Measurements from ENCODE around the gene APMAP.

DNA sequence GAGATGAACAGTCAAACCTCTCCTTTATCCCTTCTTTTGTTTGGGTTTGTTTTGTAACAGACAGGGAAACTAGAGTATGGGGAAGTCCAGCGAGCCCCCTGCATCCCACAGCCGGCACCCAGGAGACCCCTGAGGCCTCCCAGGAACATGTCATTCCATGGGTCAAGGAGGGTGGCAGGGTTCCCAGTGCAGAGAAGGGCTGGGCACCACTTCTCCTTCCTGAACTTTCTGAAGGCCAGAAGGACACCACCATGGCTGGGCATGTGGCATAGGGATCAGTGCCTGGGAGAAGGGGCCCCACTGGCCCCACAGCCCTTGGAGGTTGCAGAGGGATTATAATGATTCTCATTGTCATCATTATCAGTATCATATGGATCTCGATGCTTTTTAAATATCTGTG is 57.4 kb downstream of the APMAP start:
- TF ChIP-seq POLR2AphosphoS5 (IDR thresholded peaks at IDR 0.05; ENCODE audit: insufficient read depth in 1 of 2, low read depth in 1 of 2) = no peak
- no peak for TF ChIP-seq POLR2A (IDR thresholded peaks at IDR 0.05)
- TF ChIP-seq, protein P1, sequence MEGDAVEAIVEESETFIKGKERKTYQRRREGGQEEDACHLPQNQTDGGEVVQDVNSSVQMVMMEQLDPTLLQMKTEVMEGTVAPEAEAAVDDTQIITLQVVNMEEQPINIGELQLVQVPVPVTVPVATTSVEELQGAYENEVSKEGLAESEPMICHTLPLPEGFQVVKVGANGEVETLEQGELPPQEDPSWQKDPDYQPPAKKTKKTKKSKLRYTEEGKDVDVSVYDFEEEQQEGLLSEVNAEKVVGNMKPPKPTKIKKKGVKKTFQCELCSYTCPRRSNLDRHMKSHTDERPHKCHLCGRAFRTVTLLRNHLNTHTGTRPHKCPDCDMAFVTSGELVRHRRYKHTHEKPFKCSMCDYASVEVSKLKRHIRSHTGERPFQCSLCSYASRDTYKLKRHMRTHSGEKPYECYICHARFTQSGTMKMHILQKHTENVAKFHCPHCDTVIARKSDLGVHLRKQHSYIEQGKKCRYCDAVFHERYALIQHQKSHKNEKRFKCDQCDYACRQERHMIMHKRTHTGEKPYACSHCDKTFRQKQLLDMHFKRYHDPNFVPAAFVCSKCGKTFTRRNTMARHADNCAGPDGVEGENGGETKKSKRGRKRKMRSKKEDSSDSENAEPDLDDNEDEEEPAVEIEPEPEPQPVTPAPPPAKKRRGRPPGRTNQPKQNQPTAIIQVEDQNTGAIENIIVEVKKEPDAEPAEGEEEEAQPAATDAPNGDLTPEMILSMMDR (IDR thresholded peaks at IDR 0.05) = no peak
